ENCODE data around the gene AMER3. TPM values are rescaled to one million over a fixed set of nuclear protein-coding genes. Genes with fewer than 3 reads are reported as not detected.

AMER3 gene
- total RNA-seq, 1 experiment from 2014 or later, result not detected

DNA sequence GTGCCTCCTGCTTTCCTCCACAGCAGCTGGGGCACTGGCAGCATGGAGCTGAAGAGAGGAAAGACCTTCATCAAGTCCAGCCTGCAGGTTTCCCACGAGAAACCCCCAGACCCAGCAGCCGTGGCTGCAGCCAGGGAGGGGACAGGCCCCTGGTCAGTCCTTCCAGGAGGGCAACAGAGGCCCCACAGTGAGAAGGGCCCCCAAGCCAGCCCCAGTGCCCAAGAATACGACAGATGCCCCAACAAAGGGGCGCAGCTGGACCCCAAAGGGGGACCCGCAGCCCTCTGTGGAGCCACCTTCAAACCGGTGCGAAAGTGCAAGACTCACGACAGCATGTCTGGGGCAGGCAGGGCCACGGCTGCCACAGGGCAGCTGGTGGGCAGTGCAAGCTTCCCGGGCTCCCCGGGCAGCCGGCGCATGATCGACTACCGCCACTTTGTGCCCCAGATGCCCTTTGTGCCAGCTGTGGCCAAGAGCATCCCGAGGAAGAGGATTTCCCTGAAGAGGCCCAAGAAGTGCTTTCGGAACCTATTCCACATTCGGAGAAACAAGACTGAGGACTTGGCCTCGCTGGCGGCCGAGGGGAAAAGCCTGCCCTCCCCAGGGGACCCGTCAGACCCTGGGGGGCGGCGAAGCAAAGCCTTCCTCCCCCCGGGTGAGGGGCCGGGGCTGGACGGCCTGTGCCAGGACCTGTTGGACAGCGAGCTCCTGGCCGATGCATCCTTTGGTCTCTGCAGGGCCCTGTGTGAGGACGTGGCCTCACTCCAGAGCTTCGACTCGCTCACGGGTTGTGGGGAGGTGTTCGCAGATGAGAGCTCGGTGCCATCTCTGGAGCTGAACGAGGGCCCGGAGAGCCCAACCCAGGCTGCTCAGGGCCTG is 6.9 kb downstream of the AMER3 start:
- Histone ChIP-seq H3K9me3 (replicated peaks) (no peaks in the 10 kb centered on the region), H3K27me3 (peaks cover 18% of the 10 kb centered on the region; the same call in 1 of the 2 replicates), H3K27ac (no peak overlapping the region), H3K4me1 (no peaks in the 10 kb centered on the region), H3K36me3 (no peaks in the 10 kb centered on the region), H3K4me3 (no peak overlapping the region)
- DNase-seq, result no peak

DNA sequence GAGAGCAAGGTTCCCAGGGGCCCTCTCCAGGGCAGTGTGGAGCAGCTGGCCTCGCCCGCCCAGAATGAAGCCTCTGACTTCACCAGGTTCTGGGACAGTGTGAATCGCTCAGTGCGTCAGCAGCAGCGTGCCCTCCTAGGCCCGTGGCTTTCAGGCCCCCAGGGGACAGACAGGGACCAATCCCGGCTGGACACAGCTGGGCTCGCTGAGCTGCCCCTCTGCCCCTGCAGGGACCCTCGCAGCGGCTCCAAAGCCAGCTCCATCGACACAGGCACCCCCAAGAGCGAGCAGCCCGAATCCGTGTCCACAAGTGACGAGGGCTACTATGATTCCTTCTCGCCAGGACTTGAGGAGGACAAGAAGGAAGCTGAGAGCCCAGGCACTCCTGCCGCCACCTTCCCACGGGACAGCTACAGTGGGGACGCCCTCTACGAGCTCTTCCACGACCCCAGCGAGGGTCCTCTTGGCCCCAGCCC is 7.6 kb downstream of the AMER3 start:
- H3K9me3 ChIP-seq (replicated peaks), result no peaks in the 10 kb centered on the region
- peaks cover 15% of the 10 kb centered on the region; the same call in 1 of the 2 replicates for H3K27me3 ChIP-seq
- H3K36me3 ChIP-seq, result no peaks in the 10 kb centered on the region
- no peak overlapping the region for H3K27ac ChIP-seq
- DNase-seq, result no peak
- no peaks in the 10 kb centered on the region for H3K4me1 ChIP-seq
- H3K4me3 ChIP-seq, result no peak overlapping the region

DNA sequence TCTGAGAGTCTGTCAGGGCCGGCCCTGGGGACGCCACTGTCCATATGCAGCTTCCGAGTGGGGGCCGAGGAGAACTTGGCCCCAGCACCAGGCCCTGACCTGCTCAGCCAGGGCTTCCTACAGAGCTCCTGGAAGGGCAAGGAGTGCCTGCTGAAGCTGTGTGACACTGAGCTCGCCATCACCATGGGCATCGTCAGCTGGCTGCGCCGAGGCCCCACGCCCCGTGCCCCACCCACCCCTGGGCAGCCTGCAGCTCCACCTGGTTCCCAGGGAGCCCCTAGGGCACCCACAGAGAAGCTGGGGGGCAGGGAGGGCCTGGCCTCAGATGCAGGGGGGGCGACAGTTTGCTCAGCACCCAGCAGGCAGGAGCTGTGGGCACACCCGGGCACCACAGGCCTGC is 8.1 kb downstream of the AMER3 start:
- no peaks in the 10 kb centered on the region for H3K4me1 ChIP-seq
- no peak overlapping the region for H3K4me3 ChIP-seq
- H3K36me3 ChIP-seq, result no peaks in the 10 kb centered on the region
- H3K9me3 ChIP-seq (replicated peaks), result no peaks in the 10 kb centered on the region
- H3K27me3 ChIP-seq, result peaks cover 11% of the 10 kb centered on the region; the same call in 1 of the 2 replicates
- no peak for DNase-seq
- H3K27ac ChIP-seq, result no peak overlapping the region

DNA sequence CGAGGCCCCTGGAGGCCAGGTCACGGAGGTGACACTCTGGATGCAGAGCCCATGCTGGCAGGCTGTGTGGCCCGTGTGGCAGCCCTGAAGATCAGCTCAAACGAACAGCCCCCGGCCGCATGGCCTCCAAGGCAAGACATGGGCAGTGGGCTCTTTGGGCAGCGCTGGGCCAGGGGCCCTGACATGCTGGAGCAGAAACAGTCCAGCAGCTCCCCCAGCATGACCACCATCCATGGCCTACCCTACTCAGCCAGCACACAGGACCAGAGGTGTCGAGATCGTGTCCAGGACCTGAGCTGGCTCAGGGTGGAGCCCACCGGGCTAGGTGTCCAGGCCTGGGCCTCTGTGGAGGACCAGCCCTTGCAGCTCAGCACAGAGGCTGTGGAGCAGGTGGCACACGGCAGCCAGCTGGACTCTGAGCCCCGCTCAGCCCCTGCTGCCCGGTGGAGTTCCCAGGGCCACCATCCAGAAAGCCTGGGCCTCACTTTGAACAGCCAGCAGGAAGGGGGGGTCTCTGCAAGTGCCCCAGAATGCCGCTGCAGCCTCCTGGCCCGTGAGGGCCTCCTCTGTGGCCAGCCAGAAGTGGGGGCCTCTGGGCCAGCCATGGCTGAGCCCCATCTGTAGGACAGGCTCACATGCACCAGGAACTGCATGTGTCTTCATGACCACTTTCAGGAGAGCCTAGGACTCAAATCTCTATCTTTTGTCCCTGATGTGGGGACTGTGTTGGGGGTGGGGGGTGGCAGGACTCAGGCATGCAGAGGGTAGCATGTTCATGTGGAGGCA is 8.9 kb downstream of the AMER3 start:
- H3K27ac ChIP-seq, result no peak overlapping the region
- no peak overlapping the region for H3K4me3 ChIP-seq
- 0 out of 2 replicates have a peak, but pooled peaks cover 11% of the 10 kb centered on the region for H3K27me3 ChIP-seq
- no peaks in the 10 kb centered on the region for H3K4me1 ChIP-seq
- H3K9me3 ChIP-seq (replicated peaks), result no peaks in the 10 kb centered on the region
- DNase-seq, result no peak
- no peaks in the 10 kb centered on the region for H3K36me3 ChIP-seq

DNA sequence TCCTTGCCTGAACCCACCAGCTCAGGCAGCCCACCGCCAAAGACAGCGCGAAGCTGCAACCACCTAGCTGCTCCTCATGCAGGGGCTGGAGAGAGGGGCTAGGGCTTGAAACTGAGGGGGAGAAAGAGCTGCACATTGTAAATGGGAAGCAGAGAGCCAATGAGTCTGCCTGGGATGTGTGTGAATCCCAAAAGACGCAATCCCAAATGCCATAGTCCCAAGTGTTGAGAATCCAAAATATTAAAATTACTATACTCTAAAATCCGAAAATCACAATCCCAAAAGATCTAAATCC is 9.4 kb downstream of the AMER3 start:
- Histone ChIP-seq H3K27ac (no peak overlapping the region), H3K4me3 (no peak overlapping the region), H3K36me3 (no peaks in the 10 kb centered on the region), H3K9me3 (replicated peaks) (no peaks in the 10 kb centered on the region), H3K4me1 (no peaks in the 10 kb centered on the region), H3K27me3 (0 out of 2 replicates have a peak, but pooled peaks cover 11% of the 10 kb centered on the region)
- no peak for DNase-seq

DNA sequence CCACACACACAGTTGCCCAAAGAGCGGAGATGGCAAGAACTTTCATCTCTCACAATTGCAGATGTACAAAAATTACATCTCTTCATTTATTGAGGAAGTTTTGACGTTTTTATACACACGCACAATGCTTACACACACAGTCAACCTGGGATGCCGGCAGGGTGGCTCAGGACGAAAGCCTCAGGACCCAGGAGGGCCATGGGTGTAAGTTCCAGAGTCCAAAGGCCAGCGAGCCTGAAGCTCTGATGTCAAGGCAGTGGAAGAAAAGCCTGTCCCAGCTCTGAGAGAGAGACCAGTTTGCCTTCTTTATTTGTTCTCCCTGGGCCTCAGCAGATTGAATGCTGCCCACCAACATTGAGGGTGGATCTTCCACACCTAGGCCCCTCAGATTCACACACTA is 10.1 kb downstream of the AMER3 start:
- no peak overlapping the region for H3K27ac ChIP-seq
- H3K4me3 ChIP-seq, result no peak overlapping the region
- DNase-seq, result no peak
- no peaks in the 10 kb centered on the region for H3K36me3 ChIP-seq
- H3K27me3 ChIP-seq, result 0 out of 2 replicates have a peak, but pooled peaks cover 15% of the 10 kb centered on the region
- no peaks in the 10 kb centered on the region for H3K4me1 ChIP-seq
- no peaks in the 10 kb centered on the region for H3K9me3 ChIP-seq (replicated peaks)

DNA sequence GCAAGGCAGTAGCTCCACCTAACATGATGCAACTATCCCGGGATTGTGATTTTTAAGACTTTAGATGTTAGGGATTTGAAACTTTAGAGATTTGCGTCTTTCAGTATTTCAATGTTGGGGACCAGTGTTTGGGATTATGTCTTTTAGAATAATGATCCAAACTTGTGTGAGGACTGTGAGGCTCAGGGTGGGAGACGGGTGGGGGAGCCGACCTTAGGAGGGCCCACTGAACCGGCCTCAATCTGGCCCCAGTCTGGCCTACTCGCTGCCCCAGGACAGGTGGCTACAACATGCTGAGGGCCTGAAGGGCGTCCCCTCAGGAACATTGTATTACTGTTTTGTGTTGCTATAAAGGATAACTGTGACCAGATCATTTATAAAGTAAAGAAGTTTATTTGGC is 10.7 kb downstream of the AMER3 start:
- no peaks in the 10 kb centered on the region for H3K36me3 ChIP-seq
- no peak overlapping the region for H3K27ac ChIP-seq
- no peaks in the 10 kb centered on the region for H3K9me3 ChIP-seq (replicated peaks)
- H3K4me3 ChIP-seq, result no peak overlapping the region
- H3K27me3 ChIP-seq, result 0 out of 2 replicates have a peak, but pooled peaks cover 15% of the 10 kb centered on the region
- H3K4me1 ChIP-seq, result no peaks in the 10 kb centered on the region
- DNase-seq, result no peak

DNA sequence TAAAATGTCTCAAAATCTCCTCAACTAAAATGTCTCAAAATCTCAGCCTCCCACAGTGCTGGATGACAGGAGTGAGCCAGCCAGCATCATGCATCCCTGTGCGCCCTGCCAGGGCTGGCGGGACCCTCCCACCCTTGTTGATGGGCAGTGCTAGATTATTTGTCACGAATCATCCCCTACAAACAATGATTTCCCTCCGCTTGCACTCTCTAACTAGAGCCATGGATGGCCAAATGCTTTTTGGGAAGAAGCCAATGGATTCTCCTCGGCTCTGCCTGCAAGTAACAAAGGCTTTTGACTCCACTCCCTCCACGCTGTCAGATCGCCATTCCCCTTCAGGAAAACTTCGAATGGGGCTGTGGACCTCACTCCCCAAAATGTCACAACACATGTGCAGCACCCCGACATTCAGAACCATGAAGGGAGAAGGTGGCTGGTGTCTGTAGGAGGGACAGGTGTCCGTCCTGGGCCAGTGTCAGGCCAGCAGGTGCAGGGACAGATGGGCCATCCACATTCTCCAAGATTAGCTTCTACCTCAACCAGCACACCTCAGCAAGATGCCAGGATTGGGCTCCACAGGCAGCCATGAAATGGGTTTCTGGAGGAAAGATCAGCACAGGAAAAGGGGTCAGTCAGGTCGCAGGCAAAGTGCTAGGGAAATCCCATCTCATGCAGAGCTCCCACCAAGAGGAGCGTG is 11.5 kb downstream of the AMER3 start:
- Histone ChIP-seq H3K36me3 (no peaks in the 10 kb centered on the region), H3K27me3 (0 out of 2 replicates have a peak, but pooled peaks cover 15% of the 10 kb centered on the region), H3K27ac (no peak overlapping the region), H3K4me3 (no peak overlapping the region), H3K4me1 (no peaks in the 10 kb centered on the region), H3K9me3 (replicated peaks) (no peaks in the 10 kb centered on the region)
- no peak for DNase-seq

DNA sequence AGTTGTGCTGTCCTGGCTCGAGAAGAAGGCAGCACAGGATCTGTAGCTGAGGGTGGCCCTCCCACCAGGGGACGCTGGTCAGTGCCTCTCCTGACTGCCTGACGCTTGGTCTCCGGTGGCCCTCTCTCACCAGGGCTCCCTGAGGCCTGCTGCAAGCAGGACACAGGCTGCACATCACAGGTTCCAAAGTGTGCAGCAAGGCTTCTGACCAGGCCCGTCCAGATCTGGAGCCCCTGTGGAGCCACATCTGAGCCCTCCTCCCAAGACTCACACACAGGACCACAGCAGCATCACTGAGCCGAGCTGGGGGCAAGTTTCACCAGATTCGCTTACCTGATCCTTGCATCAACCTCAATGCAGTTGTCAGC is 12.1 kb downstream of the AMER3 start:
- Histone ChIP-seq H3K4me1 (no peaks in the 10 kb centered on the region), H3K4me3 (no peak overlapping the region), H3K27me3 (0 out of 2 replicates have a peak, but pooled peaks cover 13% of the 10 kb centered on the region), H3K36me3 (no peaks in the 10 kb centered on the region), H3K27ac (no peak overlapping the region), H3K9me3 (replicated peaks) (no peaks in the 10 kb centered on the region)
- no peak for DNase-seq

DNA sequence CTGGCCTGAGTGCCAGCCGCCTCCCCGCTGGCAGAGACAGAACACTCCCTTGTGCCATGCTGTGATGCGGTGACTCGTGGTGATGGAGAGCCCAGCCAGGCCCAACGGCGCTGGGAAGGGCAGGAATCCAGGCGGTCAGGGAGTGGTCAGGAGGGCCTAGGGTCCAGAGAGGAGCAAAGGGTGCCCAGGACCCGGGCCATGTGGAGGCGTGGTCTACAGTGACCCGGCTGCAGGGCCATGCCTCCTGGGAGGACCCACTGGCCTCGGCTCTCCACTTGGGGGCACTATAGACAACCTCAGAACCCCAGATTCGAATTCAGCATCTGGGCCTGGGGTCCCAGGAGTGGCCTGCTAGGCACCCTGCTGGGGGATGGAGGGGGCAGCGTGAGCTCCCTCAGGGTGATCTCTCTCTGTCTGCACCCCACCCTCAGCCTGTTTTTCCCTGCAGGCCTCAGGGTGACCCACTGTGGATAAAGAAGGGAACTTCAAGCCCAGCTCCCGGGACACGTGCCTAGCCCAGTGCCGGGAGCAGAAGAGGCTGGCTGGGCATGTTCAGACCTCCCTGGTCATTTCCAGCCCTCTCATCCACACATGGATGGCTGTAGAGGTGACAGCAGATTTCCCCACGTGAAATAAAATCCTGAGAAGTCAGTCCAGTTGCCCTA is 13.0 kb downstream of the AMER3 start:
- no peak overlapping the region for H3K27ac ChIP-seq
- DNase-seq, result no peak

DNA sequence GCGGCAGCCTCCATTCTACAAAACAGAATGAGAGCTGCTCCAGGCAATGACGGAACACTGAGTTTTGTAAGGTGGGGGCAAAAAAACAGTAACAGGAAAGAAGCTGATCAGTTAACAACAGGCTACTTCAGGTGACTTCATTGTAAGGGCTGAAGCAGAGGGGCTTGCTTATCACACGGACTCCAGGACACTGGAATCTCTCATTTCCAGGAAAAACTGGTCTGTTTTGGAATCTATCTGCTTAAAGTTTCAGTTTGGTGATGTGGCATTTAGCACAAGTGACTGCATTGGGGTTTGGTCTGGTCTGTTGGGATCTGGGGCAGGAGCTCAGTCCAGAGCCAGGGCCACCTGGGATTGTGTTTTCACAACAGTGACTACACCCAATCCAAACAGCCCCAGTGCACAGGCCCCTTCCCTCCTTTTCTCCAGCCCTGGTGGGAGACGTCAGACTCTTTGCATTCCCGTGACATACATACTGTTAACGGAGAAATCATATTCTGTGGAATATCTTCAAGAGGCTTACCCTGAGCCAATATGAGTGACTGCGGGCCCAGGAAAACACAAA is 14.1 kb downstream of the AMER3 start:
- no peaks in the 10 kb centered on the region for H3K4me1 ChIP-seq
- H3K27me3 ChIP-seq, result 0 out of 2 replicates have a peak, but pooled peaks cover 12% of the 10 kb centered on the region
- no peaks in the 10 kb centered on the region for H3K36me3 ChIP-seq
- DNase-seq, result no peak
- no peak overlapping the region for H3K4me3 ChIP-seq
- H3K27ac ChIP-seq, result no peak overlapping the region
- H3K9me3 ChIP-seq (replicated peaks), result no peaks in the 10 kb centered on the region

More for the DNA sequence above, 13.0 kb downstream of the AMER3 start:
- H3K4me3 ChIP-seq, result no peak overlapping the region
- H3K9me3 ChIP-seq (replicated peaks), result no peaks in the 10 kb centered on the region
- no peaks in the 10 kb centered on the region for H3K36me3 ChIP-seq
- no peaks in the 10 kb centered on the region for H3K4me1 ChIP-seq
- 0 out of 2 replicates have a peak, but pooled peaks cover 12% of the 10 kb centered on the region for H3K27me3 ChIP-seq

DNA sequence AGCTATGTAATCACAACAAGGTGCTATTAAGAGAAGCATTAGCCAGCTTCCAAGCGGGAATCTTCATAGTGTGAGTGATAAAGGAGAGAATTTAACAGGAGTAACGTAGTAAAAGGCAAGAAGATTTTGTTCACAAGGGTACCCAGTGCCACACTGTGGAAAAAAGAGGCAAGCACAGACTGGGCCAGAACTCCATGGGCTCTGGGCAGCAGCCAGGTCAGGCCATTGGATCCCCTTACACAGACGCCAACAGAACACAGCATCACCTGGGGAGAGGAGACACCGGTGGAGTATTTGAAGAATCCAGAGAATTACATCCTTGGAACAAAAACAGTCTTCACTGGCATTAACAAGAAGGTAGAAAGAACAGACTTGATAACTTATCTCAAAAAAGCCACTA is 21.2 kb downstream of the AMER3 start:
- no peaks in the 10 kb centered on the region for H3K9me3 ChIP-seq (replicated peaks)
- no peaks in the 10 kb centered on the region for H3K4me1 ChIP-seq
- H3K36me3 ChIP-seq, result no peaks in the 10 kb centered on the region
- H3K27me3 ChIP-seq, result no peaks in the 10 kb centered on the region
- no peak for DNase-seq
- H3K4me3 ChIP-seq, result no peak overlapping the region
- H3K27ac ChIP-seq, result no peak overlapping the region

DNA sequence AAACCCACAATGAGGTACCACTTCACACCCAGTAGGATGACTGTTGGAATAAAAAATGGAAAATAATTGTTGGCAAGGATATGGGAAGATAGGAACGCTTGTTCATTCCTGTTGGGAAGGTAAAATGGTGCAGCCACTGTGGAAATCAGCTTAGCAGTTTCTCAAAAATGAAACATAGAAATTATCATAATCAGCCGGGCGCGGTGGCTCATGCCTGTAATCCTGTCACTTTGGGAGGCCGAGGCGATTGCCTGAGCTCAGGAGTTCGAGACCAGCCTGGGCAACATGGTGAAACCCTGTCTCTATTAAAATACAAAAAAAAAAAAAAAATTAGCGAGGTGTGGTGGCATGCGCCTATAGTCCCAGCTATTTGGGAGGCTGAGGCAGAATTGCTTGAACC is 23.4 kb downstream of the AMER3 start:
- no peak overlapping the region for H3K4me3 ChIP-seq
- H3K27me3 ChIP-seq, result no peaks in the 10 kb centered on the region
- H3K36me3 ChIP-seq, result no peaks in the 10 kb centered on the region
- H3K4me1 ChIP-seq, result no peaks in the 10 kb centered on the region
- DNase-seq, result no peak
- no peaks in the 10 kb centered on the region for H3K9me3 ChIP-seq (replicated peaks)
- no peak overlapping the region for H3K27ac ChIP-seq

DNA sequence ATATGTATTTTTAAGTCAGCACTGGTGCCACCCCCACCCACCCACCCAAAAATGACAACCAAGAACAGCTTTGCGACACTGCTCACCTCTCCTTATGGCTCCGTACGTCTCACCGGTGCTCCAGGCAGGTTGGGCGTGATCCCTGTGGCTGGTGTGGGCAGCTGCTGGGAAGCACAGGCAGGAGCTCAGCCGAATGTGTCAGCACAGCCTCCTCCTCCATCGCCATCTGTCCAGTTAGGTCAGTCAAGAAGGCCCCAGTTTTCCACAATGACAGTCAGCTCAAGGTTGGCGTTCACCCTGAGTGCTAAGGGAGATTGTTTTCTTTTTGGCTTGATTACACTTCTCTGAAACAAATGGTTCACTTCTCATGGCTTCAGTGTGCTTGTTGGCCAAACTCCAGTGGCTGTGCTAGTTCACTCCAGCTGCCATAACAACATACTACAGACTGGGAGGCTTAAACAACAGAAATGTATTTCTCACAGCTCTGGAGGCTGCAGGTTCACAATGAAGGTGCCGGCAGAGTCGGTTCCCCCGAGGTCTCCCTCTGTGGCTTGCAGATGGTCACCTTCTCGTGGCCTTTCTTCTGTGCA is 30.2 kb downstream of the AMER3 start:
- H3K36me3 ChIP-seq, result no peaks in the 10 kb centered on the region
- H3K27me3 ChIP-seq, result 0 out of 2 replicates have a peak, but pooled peaks cover 5% of the 10 kb centered on the region
- H3K27ac ChIP-seq, result no peak overlapping the region
- DNase-seq, result no peak
- H3K9me3 ChIP-seq (replicated peaks), result no peaks in the 10 kb centered on the region
- H3K4me1 ChIP-seq, result no peaks in the 10 kb centered on the region
- H3K4me3 ChIP-seq, result no peak overlapping the region

Measured in SJCRH30 (cell line).